Right cardiac atrium (tissue), 5 donors: ENCODE measurements around the gene CLMP. TPM values are rescaled to one million over a fixed set of nuclear protein-coding genes. Genes with fewer than 3 reads are reported as not detected.
"Not testable (repeated sequence)": the region's sequence is repeated elsewhere in the genome, so short reads cannot be mapped to it uniquely, and the experiment has no call there.

Experiments used
- ATAC-seq, 2 donors: fragments of 200-7000 bp; cut with Tn5 transposase; one replicate each; pipeline versions ENCODE4 v1.8.0 to v1.9.1; 2020; ENCODE audit warnings: moderate library complexity in 2 of 2, mild to moderate bottlenecking in 1 of 2
- DNase-seq, 3 donors: peaks; one replicate each; pipeline ENCODE4 v3.0.0-alpha.2; 2020
- H3K27ac ChIP-seq: one replicate; pipeline ENCODE4 v1.5.1; 2013; ENCODE audit warnings: mild to moderate bottlenecking, low read length, control low read depth, moderate library complexity
- H3K27me3 ChIP-seq: one replicate; pipeline ENCODE4 v1.6.1; 2013; ENCODE audit not compliant: control insufficient read depth, insufficient read depth
- H3K4me1 ChIP-seq: one replicate; pipeline ENCODE4 v1.6.1; 2013; ENCODE audit warnings: low read length; ENCODE audit not compliant: control insufficient read depth, insufficient read depth
- H3K4me3 ChIP-seq: one replicate; pipeline ENCODE4 v1.5.1; 2013; ENCODE audit warnings: low read length, control low read depth
- H3K9me3 ChIP-seq: one replicate; pipeline ENCODE4 v1.6.1; 2013; ENCODE audit warnings: low read length; ENCODE audit not compliant: control insufficient read depth
- WGBS: extraction: QIAGEN DNeasy Blood & Tissue Kit; methylation state at CpG from one replicate; pipeline ENCODE4 v1.1.7; 2013; 5-methylcytosine and 5-hydroxymethylcytosine counted together
- intact Hi-C, 4 donors: fragments of 100-400 bp; cut with DNase I; formaldehyde crosslinking; loops; one replicate each; pipeline versions ENCODE4 v1.11.0 to v1.14.0; 2022 to 2023
- polyA plus RNA-seq: library from polyadenylated mRNA; stranded (reverse); fragments of 200-250 nt; gene quantifications from one replicate; pipeline ENCODE4 v1.2.3, GENCODE V29; 2013
- total RNA-seq, 4 donors: library from RNA; stranded (reverse); fragmentation: NEBNext Ultra II Directional; extraction: Animal tissue kit (Norgen Biotek cat#: 25700); gene quantifications; one replicate each; pipeline ENCODE4 v1.2.1, GENCODE V29; 2021
- donor health status: healthy with polysubstance abuse.
- donor health status: DM: no; HTN: yes; CAD: no.
- donor health status: DM: no; HTN: no; CAD: no.
- donor health status: DM: no; HTN: yes; CAD: no; lungs with severe emphysema.
- donor health status: DM: yes; HTN: yes; CAD: no.

Gene CLMP
- total and polyA plus RNA-seq, 5 donors: 5.0 to 34.1 (median 18.9) TPM

DNA sequence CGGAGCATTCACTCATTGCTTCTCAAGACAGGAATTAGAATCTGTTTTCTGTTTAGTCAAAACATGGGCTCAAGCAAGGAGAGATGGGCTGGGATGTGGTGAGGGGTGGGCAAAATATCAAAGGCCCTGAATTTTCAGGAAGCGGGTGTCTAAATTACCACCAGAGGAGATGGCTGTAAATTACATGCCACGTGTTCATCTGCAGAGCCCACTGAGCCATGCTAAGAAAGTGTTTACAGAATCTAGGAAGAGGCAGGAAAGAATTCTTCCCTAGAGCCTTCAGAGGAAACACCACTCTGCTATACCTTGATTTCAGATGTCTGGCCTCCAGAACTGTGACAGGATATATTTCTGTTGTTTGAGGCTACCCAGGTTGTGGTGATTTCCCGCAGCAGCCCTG lies 46.1 kb downstream of the CLMP start:
- WGBS: 89% methylated on average over 4 of the region's 4 CpGs
- H3K27me3 ChIP-seq: no peaks in the 10 kb centered on the region
- no peak overlapping the region for H3K27ac ChIP-seq
- intact Hi-C loops: no loop called here
- H3K4me1 ChIP-seq: no peaks in the 10 kb centered on the region
- DNase-seq (no peak), ATAC-seq (no peak)
- H3K4me3 ChIP-seq: no peak overlapping the region
- no peaks in the 10 kb centered on the region for H3K9me3 ChIP-seq

DNA sequence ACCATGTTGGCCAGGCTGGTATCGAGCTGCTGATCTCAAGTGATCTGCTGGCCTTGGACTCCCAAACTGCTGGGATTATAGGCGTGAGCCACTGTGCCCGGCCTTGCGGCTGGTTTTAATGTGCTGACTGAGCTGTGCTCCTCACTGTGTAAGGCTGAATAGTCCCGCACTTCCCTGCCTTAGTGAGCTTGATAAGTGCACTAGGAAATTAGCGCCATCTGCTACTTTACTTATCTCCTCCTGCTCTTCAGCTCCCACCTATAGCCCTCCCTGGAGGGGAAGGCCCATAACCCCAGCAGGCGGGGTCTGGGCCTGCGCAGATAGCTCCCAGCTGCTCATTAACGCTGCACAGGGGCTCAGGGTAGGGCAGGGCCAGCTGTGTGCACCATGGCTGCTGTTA lies 49.4 kb downstream of the CLMP start:
- DNase-seq (no peak), ATAC-seq (peak; percentile 40 to 45)
- WGBS: 53% methylated on average over 9 of the region's 9 CpGs
- Histone ChIP-seq H3K9me3 (no peaks in the 10 kb centered on the region), H3K27ac (no peak overlapping the region), H3K27me3 (no peaks in the 10 kb centered on the region), H3K4me3 (no peak overlapping the region), H3K4me1 (no peaks in the 10 kb centered on the region)
- intact Hi-C loops: no loop called here

DNA sequence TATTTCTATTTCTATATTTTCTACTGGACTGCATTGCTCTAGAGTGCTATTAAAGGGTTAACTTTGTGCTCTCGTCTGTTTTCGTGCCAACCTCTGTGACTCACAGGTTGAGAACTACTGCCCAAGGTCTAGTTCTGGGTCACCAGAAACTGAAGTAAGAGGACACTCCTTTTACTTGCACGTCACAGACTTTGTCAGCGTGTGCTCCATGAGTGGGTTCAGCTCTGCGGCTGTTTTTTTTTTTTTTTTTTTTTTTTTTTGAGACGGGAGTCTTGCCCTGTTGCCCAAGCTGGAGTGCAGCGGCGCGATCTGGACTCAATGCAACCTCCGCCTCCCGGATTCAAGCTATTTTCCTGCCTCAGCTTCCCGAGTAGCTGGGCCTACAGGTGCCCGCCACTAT lies 49.8 kb downstream of the CLMP start:
- ATAC-seq: peak; percentile 71 to 88
- DNase-seq: peak in 2 of 3 donors; percentile 43 to 62
- H3K9me3 ChIP-seq: no peaks in the 10 kb centered on the region
- H3K4me3 ChIP-seq: no peak overlapping the region
- no peaks in the 10 kb centered on the region for H3K4me1 ChIP-seq
- H3K27ac ChIP-seq: no peak overlapping the region
- intact Hi-C loops: no loop called here
- WGBS: 34% methylated on average over 13 of the region's 13 CpGs
- H3K27me3 ChIP-seq: no peaks in the 10 kb centered on the region

DNA sequence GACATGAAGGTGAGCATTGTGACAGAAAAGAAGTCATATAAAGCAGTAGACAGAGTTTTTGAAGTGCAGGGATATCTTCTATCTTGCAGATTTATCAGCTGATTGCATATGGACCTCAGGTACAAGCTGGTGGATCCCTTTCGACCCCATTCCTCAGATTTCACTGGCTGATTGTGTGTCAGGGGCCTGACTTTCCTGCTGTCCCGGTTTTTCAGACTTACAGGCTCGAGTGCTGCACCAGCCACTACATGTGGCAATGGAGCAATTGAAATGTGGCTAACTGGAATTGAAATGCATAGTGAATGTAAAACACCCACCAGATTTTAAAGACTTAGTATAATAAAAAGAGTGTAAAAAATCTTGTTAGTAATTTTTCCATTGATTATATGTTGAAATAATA lies 50.3 kb downstream of the CLMP start:
- H3K27ac ChIP-seq: no peak overlapping the region
- H3K9me3 ChIP-seq: no peaks in the 10 kb centered on the region
- ATAC-seq (no peak), DNase-seq (no peak)
- no peaks in the 10 kb centered on the region for H3K4me1 ChIP-seq
- intact Hi-C loops: no loop called here
- 79% methylated on average over 3 of the region's 3 CpGs for WGBS
- H3K4me3 ChIP-seq: no peak overlapping the region
- H3K27me3 ChIP-seq: no peaks in the 10 kb centered on the region

DNA sequence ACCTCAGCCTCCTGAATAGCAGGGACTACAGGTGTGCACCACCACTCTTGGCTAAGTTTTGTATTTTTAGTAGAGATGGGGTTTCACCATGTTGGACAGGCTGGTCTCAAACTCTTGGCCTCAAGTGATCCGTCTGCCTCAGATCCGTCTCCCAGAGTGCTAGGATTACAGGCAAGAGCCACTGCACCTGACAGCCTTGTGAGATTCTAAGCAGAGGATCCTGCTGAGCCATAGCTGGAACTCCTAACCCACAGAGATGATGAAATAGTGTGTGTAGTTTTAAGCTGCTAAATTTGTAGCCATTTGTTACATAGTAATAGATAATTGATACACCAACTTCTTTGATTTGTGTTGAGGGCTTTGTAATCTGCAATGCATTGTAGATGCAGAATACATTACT lies 51.1 kb downstream of the CLMP start:
- intact Hi-C loops: no loop called here
- Histone ChIP-seq H3K27me3 (no peaks in the 10 kb centered on the region), H3K9me3 (no peaks in the 10 kb centered on the region), H3K4me3 (no peak overlapping the region), H3K4me1 (no peaks in the 10 kb centered on the region), H3K27ac (no peak overlapping the region)
- ATAC-seq: no peak
- DNase-seq: no peak
- 94% methylated on average over 2 of the region's 2 CpGs for WGBS

DNA sequence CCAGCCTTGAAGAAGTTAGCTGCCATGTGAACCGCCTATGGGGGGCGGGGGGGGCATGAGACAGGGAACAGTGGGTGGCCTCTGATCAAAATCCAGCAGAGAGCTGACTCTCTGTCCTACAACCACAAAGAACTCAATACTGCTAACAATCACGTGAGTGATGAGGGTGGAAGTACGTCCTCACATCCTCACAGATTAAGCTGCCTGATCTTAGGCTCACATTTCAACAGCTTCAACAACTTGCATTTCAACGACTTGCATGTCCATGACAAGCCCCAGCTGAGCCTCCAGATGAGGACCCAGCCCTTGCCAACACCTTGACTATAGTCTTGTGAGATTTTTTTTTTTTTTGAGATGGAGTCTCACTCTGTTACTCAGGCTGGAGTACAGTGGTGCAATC lies 51.6 kb downstream of the CLMP start:
- no peak for ATAC-seq
- H3K4me1 ChIP-seq: no peaks in the 10 kb centered on the region
- no peaks in the 10 kb centered on the region for H3K27me3 ChIP-seq
- H3K27ac ChIP-seq: no peak overlapping the region
- H3K9me3 ChIP-seq: no peaks in the 10 kb centered on the region
- WGBS: 64% methylated on average over 5 of the region's 5 CpGs
- intact Hi-C loops: no loop called here
- no peak for DNase-seq
- H3K4me3 ChIP-seq: no peak overlapping the region

DNA sequence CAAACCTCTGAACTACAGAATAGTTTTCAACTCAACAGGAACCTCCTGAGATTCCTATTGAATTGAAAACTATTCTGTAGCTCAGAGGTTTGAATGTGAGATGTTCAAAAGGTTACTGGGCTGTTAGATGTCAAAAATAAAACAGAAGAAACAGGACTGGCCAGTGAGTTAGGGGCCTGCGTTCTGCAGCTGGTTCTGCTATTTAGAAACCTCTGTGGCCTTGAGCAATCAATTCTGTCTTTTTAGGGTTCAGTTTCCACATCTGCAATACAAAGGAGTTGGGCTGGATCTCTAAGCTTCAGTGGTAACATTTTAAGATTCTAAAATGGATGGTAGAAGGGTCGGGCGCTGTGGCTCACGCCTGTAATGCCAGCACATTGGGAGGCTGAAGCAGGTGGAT lies 55.8 kb downstream of the CLMP start:
- no peak for ATAC-seq
- intact Hi-C loops: no loop called here
- no peak overlapping the region for H3K27ac ChIP-seq

DNA sequence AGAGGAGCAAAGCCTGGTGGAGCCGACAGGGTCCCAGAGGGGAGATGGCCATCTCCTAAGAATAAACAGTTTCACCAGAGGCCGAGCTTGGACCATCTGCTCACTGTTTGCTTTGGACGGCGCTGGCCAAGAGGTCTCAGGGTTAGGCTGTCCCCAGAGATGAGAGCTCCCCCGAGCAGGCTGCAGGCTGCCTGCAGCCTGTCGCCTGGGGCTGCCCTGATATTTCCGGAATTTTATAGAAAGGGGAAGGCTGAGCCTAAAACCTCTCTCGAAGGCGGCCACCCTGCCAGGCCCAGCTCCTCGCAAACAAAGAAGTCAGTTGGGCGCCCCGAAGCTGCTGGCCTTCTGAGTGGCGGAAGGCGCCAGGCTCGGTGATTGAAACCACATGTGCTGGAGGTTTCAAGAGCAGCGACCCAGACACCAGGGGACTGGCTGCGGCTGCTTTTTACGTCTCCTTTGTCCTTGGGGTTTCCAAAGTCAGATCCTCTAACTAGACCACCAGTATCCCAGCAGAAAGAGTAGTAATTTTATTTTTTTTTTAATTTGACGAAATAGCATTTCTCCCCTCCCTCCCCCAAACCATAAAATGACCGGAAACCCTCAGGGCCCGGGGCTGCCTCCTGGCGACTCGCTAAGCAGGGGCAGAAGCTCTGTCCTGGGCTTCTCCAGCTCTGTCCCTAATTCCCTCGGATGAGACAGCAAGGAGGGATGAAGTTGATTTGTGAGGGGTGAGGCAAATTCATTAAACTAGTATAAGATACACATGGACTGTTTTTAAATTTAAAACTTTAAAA lies 57.4 kb downstream of the CLMP start:
- H3K4me1 ChIP-seq: peaks cover 2% of the 10 kb centered on the region
- intact Hi-C loops: no loop called here
- no peak overlapping the region for H3K4me3 ChIP-seq
- ATAC-seq: peak; percentile 94 to 96
- no peaks in the 10 kb centered on the region for H3K27me3 ChIP-seq
- H3K27ac ChIP-seq: peak overlapping the region; percentile 92
- peak; percentile 93 to 97 (median 94) for DNase-seq
- WGBS: 24% methylated on average over 24 of the region's 24 CpGs
- no peaks in the 10 kb centered on the region for H3K9me3 ChIP-seq

More for the DNA sequence above, 55.8 kb downstream of the CLMP start:
- Histone ChIP-seq H3K4me1 (peaks cover 2% of the 10 kb centered on the region), H3K4me3 (no peak overlapping the region), H3K27me3 (no peaks in the 10 kb centered on the region), H3K9me3 (no peaks in the 10 kb centered on the region)
- 95% methylated on average over 4 of the region's 4 CpGs for WGBS
- no peak for DNase-seq

DNA sequence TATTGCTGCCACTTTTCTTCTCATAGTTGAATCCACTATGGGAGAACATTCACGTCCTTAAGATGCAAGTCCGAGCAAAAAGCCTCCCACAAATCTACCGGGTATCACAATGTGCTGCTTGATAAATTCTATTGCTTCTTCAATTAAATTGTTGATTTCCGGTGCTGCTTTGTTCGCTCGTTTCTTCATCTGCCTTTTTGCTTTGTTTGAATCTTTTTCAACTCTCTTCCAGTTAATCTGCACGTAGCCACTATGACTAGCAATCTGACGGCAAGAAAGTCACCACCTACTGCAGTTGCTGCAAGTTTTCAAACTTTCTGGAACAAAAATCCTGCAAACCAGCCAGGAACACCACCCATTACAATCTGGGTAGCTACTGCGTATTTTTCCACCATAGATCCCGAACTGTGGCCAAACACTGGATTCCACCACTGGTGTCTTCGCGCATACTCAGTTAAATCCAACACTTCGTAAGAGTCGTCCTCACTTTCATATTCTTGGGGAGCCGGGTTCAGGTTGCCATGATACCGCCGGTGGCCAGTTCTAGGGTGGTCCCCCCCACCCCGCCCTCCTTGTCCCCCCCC lies 59.1 kb downstream of the CLMP start:
- Histone ChIP-seq H3K4me1 (peaks cover 2% of the 10 kb centered on the region), H3K4me3 (no peak overlapping the region), H3K27ac (peak overlapping the region; percentile 52), H3K27me3 (no peaks in the 10 kb centered on the region), H3K9me3 (no peaks in the 10 kb centered on the region)
- 71% methylated on average over 18 of the region's 18 CpGs for WGBS
- intact Hi-C loops: no loop called here
- DNase-seq (peak; percentile 61 to 72 (median 62)), ATAC-seq (peak; percentile 51 to 62)

DNA sequence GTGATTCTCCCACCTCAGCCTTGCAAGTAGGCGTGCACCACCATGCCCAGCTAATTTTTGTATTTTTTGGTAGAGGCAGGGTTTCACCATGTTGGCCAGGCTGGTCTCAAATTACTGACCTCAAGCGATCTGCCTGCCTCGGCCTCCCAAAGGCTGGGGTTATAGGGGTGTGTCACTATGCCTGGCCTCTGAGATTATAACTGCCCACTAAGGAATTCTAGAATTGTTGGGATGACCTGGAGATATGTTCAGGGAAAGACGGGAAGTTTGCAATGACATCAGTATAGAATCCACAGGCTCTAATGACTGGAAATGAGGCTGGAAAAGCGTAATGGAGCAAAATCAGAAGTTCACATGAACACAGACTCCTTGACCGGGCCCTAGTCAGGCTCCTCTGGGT lies 62.2 kb downstream of the CLMP start:
- ATAC-seq (no peak), DNase-seq (no peak)
- H3K9me3 ChIP-seq: no peaks in the 10 kb centered on the region
- H3K4me3 ChIP-seq: no peak overlapping the region
- 93% methylated on average over 6 of the region's 6 CpGs for WGBS
- peaks cover 1% of the 10 kb centered on the region for H3K4me1 ChIP-seq
- intact Hi-C loops: no loop called here
- H3K27ac ChIP-seq: no peak overlapping the region
- H3K27me3 ChIP-seq: no peaks in the 10 kb centered on the region

DNA sequence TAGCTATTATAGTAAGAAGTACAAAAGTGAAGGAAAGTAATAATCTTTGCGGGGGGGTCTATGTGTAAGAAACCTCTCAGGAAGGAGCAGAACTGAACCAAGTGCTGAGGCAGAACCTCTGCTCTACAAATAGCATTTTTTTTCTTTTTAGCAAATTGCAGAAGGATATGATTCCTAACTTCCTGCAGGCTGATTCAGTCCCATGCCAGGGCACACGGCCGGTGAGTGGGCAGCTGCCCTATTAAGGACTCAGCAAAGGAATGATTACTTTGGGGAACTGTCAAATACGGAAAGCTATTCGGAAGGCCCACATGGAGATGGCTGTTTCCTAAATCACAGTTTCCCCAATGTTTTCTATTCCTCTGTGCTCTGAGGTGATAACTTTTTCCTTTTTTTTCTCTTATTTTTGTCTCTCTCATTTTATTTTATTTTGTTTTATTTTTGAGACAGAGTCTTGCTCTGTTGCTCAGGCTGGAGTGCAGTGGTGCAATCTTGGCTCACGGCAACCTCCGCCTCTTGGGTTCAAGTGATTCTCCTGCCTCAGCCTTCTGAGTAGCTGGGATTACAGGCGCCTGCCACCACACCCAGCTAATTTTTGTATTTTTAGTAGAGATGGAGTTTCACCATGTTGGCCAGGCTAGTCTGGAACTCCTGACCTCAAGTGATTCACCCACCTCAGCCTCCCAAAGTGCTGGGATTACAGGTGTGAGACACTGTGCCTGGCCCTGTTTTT lies 62.8 kb downstream of the CLMP start:
- intact Hi-C loops, ATAC-seq, H3K27me3 ChIP-seq, H3K9me3 ChIP-seq, DNase-seq, H3K4me3 ChIP-seq, H3K4me1 ChIP-seq: not testable (repeated sequence)
- peak overlapping the region; percentile 52 for H3K27ac ChIP-seq
- WGBS: 75% methylated on average over 8 of the region's 8 CpGs
